ENCODE results near the gene ADAMTS2. TPM values are rescaled to one million over a fixed set of nuclear protein-coding genes. Genes with fewer than 3 reads are reported as not detected.

Gene ADAMTS2
- total and polyA plus RNA-seq, 8 donors = 1.8 to 41.5 (median 11.6) TPM

DNA sequence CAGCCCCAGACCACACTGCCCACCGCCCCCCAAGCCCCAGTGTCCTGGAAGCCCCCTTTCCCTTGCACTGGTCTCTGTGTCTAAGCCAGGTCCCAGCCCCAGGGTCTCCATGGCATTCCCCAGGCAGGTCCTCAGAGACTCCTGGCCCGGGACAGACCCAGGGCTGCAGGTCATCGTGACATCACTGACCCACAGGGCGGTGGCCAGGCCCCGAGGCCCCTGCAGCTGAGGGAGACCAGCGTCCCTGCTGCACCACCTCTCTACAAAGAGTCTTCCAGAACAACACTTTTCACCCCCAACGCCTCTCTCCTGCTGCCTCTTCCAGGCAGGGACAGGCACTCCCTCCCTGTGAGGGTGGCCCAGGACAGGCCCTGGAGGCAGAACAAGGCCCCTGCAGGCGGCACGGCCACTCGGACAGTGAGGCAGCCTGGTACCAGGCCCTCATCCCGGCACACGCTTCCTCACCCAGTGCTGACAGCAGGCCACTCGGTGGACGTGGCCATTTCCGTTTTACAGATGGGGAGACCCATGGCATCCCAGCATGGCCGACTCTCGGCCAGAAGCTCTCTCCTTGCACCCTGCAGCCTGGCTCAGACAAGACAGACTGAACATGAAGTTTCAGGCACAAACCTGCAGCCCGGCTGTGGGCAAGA is 136.4 kb downstream of the ADAMTS2 start:
- DNase-seq = no peak
- Histone ChIP-seq H3K4me3 (no peak overlapping the region), H3K36me3 (no peaks in the 10 kb centered on the region), H3K4me1 (no peaks in the 10 kb centered on the region), H3K27ac (no peak overlapping the region), H3K27me3 (no peaks in the 10 kb centered on the region), H3K9me3 (no peaks in the 10 kb centered on the region)
- intact Hi-C loops (cut with DNase I; ENCODE audit: low total_unique reads) = no loop called here
- WGBS, 5 donors = 83 to 89% (median 84%) methylated on average over 16 to 18 of the region's 18 CpGs
- TF ChIP-seq POLR2AphosphoS5 (IDR thresholded peaks at IDR 0.05) (no peak), POLR2A (IDR thresholded peaks at IDR 0.05) (no peak), EP300 (IDR thresholded peaks at IDR 0.05) (no peak)
- TF ChIP-seq, protein P1, sequence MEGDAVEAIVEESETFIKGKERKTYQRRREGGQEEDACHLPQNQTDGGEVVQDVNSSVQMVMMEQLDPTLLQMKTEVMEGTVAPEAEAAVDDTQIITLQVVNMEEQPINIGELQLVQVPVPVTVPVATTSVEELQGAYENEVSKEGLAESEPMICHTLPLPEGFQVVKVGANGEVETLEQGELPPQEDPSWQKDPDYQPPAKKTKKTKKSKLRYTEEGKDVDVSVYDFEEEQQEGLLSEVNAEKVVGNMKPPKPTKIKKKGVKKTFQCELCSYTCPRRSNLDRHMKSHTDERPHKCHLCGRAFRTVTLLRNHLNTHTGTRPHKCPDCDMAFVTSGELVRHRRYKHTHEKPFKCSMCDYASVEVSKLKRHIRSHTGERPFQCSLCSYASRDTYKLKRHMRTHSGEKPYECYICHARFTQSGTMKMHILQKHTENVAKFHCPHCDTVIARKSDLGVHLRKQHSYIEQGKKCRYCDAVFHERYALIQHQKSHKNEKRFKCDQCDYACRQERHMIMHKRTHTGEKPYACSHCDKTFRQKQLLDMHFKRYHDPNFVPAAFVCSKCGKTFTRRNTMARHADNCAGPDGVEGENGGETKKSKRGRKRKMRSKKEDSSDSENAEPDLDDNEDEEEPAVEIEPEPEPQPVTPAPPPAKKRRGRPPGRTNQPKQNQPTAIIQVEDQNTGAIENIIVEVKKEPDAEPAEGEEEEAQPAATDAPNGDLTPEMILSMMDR (IDR thresholded peaks at IDR 0.05) = no peak

DNA sequence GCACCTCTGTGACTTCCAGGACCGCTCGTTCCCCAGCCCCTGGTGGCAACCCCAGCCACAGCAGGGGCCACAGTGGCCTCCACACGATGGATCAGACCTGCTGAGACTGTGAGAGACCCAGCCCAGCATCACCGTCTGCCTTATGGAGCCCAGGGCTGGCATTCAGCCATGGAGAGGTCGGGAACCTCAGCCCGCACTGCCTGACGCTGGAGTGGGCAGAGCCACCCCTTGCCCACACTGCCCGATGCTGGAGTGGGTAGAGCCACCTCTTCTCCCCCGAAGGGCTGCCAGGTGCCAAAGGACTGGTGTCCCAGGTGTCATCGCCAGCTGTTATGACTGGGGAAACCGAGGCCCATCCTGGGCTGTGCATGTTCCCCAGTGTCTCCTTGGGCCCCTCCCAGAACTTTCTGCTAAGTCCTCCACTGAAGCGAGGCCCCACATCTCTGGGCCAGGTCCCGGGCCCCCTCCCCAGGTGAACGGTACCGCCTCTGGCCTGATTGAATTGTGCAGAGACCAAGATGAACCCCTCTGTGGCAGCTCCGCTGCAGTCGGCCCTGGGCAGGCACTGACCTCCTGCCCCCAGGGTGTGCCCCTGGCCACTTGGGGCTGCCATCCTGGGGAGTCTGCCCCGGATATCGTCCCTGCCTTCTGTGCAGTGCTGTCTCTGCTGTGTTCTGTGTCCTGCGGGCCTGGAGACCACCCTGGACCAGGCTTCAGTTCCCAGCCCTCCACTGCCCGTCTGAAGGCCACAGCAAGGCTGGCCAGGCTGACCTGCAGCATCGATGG is 137.1 kb downstream of the ADAMTS2 start:
- 77 to 84% (median 78%) methylated on average over 6 to 22 of the region's 22 CpGs for WGBS, 5 donors
- H3K27ac ChIP-seq = no peak overlapping the region
- no peaks in the 10 kb centered on the region for H3K4me1 ChIP-seq
- no peaks in the 10 kb centered on the region for H3K36me3 ChIP-seq
- no peaks in the 10 kb centered on the region for H3K9me3 ChIP-seq
- H3K4me3 ChIP-seq = no peak overlapping the region
- TF ChIP-seq, protein P1 (IDR thresholded peaks at IDR 0.05) = no peak
- no peak for TF ChIP-seq POLR2AphosphoS5 (IDR thresholded peaks at IDR 0.05)
- no peak for TF ChIP-seq EP300 (IDR thresholded peaks at IDR 0.05)
- TF ChIP-seq POLR2A (IDR thresholded peaks at IDR 0.05) = no peak
- peaks cover 0 to 2% (median 0%) of the 10 kb centered on the region in 3 donors for H3K27me3 ChIP-seq
- no peak for DNase-seq
- intact Hi-C loops (cut with DNase I; ENCODE audit: low total_unique reads) = no loop called here

DNA sequence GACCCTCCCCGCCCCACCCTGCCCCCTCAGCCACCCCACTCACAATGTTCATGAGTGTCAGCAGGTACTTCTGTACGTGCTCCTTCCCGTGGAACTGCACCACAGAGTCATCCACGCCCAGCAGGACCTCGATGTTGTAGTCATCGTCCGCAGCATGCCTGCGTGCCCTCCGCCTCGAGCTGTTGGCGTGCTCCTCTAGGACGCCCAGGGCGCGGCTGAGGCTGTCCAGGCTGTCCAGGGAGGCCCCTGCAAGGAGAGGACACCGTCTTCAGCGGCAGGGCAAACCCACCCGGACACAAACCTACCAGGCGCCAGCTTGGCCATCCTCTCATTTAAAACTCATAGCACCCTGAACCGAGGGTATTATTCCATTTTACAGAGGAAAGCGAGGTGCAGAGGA is 137.8 kb downstream of the ADAMTS2 start:
- peaks cover 0 to 4% (median 0%) of the 10 kb centered on the region in 3 donors for H3K27me3 ChIP-seq
- no peaks in the 10 kb centered on the region for H3K36me3 ChIP-seq
- WGBS, 5 donors = 63 to 78% (median 75%) methylated on average over 19 to 20 of the region's 20 CpGs
- H3K4me1 ChIP-seq = no peaks in the 10 kb centered on the region
- intact Hi-C loops (cut with DNase I; ENCODE audit: low total_unique reads) = no loop called here
- no peak for DNase-seq
- no peak overlapping the region for H3K27ac ChIP-seq
- TF ChIP-seq EP300 (IDR thresholded peaks at IDR 0.05) = no peak
- TF ChIP-seq, protein P1 (IDR thresholded peaks at IDR 0.05) = no peak
- no peak for TF ChIP-seq POLR2A (IDR thresholded peaks at IDR 0.05)
- TF ChIP-seq POLR2AphosphoS5 (IDR thresholded peaks at IDR 0.05) = no peak
- no peak overlapping the region for H3K4me3 ChIP-seq
- no peaks in the 10 kb centered on the region for H3K9me3 ChIP-seq

DNA sequence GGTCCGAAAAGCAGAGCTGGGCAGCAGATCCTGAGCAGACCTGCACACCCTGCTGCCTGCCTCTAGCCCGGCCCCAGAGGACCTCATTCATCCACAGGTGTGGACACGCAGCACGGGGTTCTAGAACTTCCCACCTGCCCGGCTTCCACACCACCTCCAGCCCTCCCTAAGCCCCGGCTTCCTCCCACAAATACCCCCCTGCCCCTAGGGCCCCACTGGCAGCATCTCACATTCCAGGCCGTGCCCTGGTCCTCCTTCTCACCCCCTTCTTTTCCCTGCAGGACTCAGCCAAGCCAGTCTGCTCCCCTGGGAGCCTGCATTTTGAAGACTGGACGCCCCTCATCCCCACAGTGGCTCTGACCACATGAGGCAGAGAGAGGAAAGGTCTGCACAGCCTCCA is 138.9 kb downstream of the ADAMTS2 start:
- Histone ChIP-seq H3K36me3 (no peaks in the 10 kb centered on the region), H3K4me1 (no peaks in the 10 kb centered on the region), H3K27ac (no peak overlapping the region), H3K9me3 (no peaks in the 10 kb centered on the region), H3K27me3 (peaks cover 0 to 4% (median 0%) of the 10 kb centered on the region in 3 donors), H3K4me3 (no peak overlapping the region)
- TF ChIP-seq POLR2A (IDR thresholded peaks at IDR 0.05) (no peak), EP300 (IDR thresholded peaks at IDR 0.05) (no peak), POLR2AphosphoS5 (IDR thresholded peaks at IDR 0.05) (no peak)
- TF ChIP-seq, protein P1 (IDR thresholded peaks at IDR 0.05) = no peak
- intact Hi-C loops (cut with DNase I; ENCODE audit: low total_unique reads) = no loop called here
- no peak for DNase-seq
- 64 to 79% (median 74%) methylated on average over 4 to 8 of the region's 8 CpGs for WGBS, 5 donors
